ENCODE measurements around the gene PARP3.
"Not testable (repeated sequence)": the region's sequence is repeated elsewhere in the genome, so short reads cannot be mapped to it uniquely, and the experiment has no call there.

The PARP3 gene

DNA sequence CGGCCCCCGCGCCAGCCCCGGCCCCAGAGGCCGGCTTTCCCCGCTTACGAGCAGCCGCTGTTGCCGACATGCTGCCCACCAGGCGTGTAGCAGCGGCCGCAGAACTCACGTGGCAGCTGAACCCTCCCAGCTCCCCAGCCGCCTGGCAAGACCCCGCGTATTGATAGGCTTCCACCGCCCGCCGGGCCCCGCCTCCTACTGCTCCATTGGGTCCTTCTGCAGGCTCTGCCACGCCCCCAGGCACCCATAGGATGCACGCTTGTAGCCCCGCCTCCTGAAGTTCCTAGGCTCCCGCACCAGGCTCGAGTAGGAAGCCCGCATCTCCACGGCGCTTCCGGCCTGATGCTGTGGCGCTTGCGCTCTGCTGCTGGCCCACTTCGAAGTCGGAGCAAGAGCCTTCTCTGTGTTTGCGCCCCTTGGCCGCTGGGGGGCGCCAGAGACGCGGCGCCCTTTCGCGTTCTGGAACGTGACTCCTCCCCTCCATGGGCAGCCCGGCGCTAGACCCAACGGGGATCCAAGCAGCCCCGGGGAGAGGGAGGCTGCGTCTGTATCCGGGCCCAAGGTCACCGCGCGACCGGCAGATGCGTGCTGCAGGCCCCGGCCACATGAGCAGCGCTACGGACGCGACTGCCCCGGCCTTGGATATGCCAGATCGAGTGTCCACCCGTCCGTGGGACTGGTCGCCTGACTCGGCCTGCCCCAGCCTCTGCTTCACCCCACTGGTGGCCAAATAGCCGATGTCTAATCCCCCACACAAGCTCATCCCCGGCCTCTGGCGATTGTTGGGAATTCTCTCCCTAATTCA, at the start of gene PARP3, which contains the start of gene RRP9:
PARP3 (plus strand) TSS at position 566 of the 805 bp plus-strand sequence. CDS start 993 bp downstream, outside the sequence.
RRP9 (minus strand) TSS at position 107 of the 805 bp plus-strand sequence; CDS start at position 70, 37 bp downstream.
- peak; percentile 97 for DNase-seq

DNA sequence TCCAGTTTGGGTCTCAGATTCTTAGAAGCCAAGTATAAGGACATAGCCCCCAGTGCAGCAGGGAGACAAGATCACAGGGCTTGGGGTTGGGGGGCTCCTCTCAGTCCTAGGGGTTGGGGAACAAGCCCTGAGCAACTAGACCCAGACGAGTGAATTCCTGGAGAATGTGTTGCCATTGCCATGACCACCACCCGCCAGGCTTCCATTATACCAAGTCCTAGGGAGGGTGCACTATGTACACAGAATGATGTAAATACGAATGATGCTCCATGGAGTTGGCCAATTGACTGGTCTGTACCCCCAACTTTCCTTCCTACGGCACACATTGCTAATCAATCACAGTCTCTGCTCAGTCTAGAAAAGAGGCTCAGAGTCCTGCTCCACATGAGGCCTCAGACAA, 47.8 kb upstream of the PARP3 start:
- DNase-seq = no peak

DNA sequence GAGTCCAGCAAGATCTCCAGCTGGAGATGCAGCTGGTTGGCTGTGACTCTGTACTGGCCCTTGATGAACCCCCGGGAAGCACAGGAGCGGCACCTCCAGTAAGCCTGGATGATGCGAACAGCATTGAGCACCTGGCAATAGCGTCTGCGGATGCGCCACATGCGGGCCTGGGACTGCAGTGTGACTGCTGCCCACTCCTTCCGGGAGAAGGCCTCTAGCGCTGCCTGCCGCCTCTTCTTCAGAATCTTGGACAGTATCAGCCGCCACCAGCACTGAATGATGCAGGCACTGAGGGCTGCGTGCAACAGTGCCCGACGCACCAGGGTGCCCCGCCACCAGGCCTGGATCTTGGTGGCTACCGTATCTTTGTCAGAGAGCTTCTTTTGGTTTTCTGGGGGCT, 47.2 kb upstream of the PARP3 start:
- DNase-seq = no peak

DNA sequence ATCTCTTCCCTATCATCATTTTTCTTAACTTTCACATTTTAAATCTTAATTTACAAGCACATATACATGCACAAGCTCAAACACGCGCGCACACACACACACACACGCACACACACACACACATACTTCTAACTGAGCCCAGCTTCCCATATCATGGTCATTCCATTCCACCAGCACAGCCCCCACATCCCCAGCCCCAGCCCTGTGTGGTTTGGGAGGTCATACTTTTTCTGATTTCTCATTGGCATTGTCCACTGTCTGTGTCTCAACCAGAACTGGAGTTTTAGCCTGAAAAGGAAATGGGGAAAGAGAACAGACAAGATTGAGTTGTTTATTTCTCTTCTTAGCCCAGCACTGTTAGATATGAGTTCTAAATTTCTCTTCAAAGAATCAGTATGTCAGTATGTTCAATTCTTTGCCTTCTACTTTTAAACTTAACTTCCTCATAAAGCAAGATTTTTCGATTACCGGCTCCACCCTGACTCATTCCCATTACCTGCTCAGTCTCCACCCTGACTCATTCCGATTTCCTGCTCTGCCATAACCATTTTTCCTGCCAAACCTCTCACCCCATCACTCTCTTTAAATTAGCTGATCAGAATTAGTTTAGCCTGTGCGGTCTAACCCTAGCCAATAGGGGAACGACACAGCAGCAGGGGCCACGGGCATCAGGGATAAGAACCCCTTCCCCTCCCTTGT, 45.4 kb upstream of the PARP3 start:
- DNase-seq = no peak

DNA sequence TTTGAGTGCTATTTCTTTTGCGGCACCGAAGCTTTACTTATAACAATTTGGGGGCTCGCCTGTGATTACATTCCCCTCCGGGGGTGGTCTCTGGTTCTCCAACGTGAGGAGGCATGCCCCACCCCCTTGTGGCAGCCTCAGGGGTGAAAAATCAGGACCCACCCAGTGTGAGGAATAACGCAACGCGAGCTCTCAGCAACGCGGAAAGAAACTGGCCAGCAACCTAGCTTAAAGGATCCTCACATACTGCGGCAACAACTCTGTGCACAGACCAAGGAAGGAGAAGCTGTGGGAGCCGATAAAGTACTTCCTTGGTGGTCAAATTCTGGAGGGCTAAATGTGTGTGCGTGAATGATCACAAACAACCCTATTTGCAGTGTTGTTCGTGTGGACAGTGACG, 44.8 kb upstream of the PARP3 start:
- DNase-seq = no peak

DNA sequence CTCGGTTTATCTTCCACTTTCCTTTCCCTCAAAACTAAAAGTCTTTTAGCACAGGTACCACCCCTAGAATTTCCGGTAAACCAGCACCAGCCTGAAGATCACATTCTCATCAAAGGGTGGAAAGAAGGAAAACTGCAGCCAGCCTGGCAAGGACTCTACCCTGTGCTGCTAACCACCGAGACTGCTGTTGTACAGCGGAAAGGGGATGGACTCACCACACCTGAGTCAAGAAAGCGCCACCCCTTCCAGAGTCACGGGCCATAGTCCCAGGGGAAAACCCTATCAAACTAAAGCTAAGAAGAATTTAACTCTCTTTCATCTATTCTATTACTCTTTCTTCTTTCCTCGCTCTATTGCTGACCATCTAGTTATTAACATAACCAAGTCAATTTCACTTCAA, 42.1 kb upstream of the PARP3 start:
- DNase-seq = not testable (repeated sequence)

DNA sequence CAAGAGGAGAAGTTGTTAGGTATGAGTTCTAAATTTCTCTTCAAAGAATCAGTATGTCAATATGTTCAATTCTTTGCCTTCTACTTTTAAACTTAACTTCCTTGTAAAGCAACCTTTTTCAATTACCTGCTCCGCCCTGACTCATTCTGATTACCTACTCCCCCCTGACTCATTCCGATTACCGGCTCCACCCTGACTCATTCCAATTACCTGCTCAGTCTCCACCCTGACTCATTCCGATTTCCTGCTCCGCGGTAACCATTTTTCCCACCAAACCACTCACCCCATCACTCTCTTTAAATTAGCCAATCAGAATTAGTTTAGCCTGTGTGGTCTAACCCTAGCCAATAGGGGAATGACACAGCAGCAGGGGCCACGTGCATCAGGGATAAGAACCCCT, 39.8 kb upstream of the PARP3 start:
- not testable (repeated sequence) for DNase-seq

DNA sequence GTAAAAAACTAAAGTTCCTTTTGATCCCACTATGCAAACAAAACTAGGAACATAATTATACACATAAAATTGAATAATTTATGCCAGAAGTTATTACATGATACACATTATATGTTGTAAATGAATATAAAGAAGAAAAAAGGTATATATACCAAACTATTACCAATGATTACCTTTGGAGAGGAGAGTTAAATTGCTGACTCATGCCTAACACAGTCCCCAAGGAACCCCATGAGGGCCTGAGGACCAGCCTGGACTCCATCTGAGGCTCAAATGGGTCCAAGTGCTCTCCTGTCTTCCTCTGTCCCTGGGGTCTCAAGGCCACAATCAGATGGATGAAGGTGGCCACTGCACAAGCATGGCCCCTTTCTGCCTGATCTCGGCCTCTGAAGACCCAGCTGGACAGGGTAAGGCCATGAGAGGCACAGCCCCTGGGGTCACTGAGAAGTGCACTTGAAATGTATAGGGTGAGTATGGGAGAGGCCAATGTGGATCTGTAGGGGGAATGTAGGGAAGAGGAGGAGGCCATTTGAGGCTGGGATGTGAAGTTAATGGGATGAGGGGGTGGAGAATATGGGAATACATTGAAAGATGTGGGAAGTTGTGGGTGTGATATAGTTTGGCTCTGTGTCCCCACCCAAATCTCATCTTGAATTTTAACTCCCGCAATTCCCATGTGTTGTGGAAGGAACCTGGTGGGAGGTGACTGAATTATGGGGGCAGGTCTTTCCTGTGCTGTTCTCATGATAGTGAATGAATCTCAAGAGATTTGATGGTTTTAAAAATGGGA, 37.9 kb upstream of the PARP3 start:
- no peak for DNase-seq

DNA sequence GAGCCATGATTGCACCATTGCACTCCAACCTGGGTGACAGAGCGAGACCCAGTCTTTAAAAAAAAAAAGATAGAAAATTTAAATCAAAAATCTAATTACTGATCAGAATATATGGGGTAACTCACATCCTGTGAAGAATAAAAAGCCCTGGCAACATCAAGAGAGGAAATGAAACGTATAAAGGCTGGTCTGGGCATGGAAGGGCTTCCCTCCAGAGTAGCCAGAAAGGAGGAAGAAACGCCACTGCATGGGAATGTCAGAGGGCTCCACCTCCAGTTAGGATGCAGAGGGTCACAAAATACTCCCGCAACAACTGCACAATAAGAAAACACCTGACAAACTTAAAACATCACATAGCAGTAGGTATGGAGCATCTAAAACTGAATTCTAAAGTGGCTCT, 34.1 kb upstream of the PARP3 start:
- DNase-seq = no peak

DNA sequence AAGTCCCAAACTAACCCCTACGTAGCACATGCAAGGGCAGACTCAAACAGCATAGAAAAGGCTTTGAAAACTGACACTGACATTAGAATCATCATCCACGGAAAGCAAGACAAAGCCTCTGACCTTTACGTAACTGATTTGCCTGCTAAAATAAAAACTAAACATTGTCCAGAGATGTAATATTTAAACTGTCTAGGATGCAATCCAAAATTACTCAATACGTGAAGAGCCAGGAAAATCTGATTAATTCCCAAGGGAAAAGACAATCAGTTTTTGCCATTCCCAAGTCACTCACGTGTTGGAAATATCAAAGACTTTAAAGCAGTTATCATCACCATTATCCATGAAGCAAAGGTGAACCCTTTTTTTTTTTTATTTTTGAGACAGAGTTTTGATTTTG, 25.7 kb upstream of the PARP3 start:
- no peak for DNase-seq

DNA sequence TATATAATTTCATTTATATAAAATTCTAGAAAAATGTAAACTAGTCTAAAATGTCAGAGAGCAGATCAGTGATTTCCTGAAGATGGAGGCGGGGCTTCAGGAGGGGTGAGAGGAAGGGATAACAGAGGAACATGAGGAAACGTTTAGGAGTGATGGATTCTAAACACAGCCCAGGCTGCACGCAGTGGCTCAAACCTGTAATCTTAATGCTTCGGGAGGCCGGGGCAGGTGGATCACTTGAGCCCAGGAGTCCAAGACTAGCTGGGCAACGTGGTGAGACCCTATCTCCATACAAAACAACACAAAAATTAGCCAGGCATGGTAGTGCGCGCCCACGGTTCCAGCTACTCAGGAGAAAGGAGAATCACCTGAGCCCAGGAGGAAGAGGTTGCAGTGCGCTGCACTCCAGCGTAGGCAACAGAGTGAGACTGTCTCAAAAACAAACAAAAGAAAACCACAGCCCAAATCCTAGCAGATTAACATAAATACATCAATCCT, 21.0 kb upstream of the PARP3 start:
- no peak for DNase-seq

DNA sequence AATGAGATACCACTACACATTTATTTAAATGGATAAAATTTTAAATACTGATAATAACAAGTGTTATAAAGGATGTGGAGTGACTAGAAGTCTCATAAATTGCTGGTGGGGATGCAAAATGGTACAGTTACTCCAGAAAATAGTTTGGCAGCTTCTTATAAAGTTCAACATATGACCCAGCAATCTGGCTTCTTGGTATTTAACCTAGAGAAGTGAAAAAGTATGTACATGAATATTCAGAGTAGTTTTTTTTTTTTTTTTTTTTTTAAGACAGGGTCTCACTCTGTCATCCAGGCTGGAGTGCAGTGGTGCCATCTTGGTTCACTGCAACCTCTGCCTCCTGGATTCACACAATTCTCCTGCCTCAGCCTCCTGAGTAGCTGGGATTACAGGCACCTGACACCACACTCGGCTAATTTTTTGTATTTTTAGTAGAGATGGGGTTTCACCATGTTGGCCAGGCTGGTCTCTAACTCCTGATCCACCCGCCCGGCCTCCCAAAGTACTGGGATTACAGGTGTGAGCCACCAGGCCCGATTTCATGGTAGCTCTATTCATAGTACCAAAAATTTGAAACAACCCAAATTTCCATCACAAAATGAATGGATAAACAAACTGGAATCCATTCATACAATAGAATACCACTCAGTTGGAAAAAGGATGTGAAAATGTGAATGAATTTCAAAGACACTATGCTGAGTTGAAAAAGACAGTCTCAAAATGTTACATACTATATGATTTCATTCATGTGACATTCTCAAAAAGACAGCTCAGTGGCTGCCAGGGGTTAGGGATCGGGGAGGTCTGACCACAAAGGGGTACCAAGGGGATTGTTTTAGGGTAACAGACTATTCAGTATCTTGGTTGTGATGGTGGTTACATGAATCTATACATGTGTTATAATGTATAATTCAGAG, 14.8 kb upstream of the PARP3 start:
- DNase-seq = no peak

DNA sequence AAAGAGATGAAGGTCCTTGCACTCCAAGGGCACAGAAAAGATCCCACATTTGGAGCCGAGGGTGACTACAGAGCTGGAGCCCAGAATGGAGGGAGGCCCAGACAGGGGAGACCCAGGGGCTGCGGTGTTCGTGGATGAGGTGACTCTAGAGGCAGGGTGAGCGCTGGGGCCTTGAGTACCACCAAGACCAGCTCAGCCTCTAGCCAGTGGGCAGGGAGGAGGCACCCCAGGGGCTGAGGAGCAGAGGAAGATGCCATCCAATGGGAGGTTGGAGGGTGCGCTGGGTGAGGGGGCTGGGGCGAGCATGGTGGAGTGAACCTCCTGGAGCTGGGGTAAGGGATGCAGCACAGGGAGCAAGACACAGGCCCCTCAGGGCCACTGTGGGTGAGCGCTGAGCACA, 13.7 kb upstream of the PARP3 start:
- DNase-seq = no peak

DNA sequence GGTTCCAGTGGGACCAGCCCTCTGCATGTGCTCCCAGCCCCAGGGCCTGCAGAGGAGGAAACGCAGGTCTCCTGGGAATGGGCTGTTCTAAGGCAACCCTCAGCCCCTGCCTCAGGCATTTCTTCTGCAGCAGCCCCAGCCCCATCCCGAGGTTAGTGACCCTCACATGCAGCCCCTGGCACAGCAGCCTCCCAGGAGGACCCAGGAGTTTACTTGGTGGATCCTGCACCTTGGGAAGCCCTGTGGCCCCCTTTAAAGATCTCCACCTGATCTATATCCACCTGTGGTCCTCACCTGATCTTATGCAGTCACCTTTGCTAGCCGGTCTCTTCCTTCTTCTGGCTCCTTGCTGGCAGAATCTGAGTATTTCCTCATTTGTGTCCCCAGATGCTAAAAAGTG, 13.2 kb upstream of the PARP3 start:
- DNase-seq = not testable (repeated sequence)

DNA sequence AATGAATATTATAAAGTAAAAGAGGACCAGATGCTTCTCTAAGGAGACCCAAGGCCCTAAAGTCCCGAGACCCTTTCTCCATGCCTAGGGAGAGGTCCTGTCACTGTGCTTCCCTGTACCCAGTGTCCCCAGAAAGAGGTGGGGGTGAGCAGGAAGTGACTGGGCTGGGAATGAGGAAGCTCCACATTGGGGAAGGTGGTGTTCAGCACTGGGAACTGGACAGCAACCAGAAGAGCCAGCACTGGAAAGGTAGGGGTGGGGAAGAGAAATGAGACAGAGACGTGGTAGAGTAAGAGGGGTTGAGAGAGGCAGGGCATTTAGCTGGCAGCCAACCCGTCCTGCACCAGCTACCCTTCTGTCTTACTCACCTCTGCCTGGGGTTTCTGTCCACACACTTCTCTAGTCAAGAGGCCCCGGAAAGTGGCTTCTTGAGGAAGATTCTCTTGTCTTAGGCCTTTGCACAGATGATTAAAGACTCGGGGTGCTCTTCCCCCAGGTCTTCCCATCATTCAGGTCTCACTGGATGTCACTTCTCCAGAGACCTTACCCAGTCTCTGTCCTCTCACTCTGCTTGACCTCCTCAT, 12.7 kb upstream of the PARP3 start:
- DNase-seq = no peak

DNA sequence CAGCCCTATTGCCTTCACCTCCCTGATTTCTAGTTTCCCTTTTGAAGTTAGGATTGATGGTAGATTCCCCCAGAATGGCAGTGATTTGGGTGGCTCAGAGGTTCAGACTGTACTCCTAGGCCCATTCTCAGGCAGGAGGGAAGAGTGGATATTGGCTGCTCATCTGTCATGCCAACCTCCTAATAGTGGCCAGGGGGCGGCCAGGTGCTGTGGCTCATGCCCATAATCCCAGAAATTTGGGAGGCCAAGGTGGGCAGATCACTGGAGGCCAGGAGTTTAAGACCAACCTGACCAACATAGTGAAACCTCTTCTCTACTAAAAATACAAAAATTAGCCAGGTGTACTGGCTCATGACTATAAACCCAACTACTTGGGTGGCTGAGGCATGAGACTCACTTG, 11.7 kb upstream of the PARP3 start:
- no peak for DNase-seq

DNA sequence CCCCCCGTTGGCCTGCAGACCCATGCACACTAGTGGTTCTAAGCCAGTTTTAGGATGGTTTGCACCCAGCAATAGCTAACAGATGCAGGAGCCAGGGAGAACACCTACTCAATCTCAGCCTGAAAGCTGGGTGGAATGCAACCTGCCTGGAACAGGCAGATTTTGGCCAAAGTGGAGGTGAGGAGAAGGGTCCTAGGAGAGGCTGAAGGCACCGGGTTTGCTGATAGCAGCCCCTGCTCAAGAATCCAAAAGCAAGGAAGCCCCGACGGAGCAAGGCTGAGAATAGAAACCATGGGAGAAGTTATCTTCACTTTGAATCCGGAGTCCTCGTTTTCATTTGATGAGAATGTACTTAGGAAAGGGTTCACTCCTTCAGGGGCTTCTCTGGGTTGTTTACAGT, 10.4 kb upstream of the PARP3 start:
- DNase-seq = no peak

DNA sequence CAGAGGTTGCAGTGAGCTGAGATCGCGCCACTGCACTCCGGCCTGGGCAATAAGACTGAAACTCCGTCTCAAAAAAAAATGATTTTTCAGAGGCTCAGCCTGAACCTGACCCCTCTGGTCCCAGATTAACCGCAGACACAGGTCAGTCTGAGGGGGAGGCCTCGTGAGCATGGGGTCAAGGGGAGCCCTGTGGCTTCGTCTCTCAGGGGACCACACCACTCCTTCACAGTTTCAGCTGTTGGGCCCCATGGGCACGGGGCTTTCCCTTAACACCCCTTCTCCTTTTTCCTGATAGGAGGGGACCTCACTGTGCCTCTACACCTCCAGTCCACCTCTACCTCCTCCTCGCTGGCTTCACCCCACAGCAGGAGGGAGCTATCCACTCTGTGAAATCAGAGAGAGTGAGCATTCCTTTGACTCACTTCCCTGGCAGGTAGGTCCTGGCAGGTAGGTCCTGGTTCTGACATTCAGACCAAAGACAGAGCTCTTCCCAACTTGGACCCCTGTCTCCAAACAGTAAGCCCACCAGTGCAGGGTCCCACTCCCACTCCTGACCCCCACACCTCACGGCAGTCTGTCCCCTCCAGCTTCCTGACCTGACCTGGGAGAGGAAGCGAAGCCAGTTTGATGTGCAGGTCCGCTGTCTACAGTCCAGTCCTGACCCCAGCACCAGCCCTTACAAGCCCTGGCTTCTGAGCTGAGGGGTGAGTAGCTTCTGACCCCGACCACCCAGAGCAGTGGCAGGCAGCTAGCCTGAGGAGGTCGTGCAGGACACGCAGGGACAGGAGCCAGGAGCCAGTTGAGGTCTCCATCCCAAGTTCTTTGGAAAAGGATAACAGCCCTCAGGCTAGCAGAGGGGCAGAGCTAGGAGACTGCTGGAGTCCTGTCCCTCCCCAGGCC, 9.4 kb upstream of the PARP3 start:
- no peak for DNase-seq

DNA sequence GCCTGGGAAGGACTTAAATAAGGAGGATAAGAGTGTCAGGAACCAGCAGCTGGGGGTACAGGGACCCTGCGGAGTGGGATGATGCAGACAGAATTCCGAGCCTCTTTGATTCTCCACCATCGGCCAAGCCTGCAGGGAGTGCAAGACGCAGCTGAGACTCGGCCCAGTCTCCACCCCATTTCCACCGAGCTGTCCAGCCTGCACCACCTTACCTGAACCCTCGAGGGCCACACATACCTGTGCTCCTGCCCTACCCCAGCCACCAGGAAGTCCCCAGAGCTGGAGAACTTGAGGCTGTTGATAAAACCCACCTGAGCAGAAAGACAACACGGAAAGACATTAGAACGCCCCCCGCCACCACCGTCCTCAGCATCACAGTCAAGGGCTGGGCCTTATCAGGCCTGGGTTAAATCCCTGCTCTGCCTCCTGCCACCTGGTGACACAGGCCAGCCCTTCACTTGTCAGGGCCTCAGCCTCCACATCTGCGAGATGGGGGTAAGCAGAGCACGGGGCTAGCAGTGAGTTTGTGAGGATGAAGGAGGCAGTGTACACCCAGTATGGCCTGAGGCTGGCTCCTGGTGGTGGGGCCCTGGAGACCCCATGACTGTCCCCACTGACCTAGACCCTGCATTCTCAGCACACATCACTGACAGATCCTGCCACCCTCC, 8.6 kb upstream of the PARP3 start:
- no peak for DNase-seq

Data from NCI-H1105 treated with DMSO at 0.1 percent for 48 hours (cell line).